ENCODE data around the gene CARS1. TPM values are rescaled to one million over a fixed set of nuclear protein-coding genes. Genes with fewer than 3 reads are reported as not detected.

The CARS1 gene
- total RNA-seq (ENCODE audit: low replicate concordance), result 17.2 and 22.3 TPM in 2 replicates

- peaks cover 40% of the 10 kb centered on the region for H3K79me2 ChIP-seq (ENCODE audit: low read depth)
- peak within 1 kb of the TSS; percentile 93 for H3K4me3 Mint-ChIP-seq
- peak within 1 kb of the TSS; percentile 88 for H3K4me2 ChIP-seq
- no peaks in the 10 kb centered on the region for H3K9me3 Mint-ChIP-seq
- peak within 1 kb of the TSS; percentile 74 for H3K4me3 ChIP-seq
- peak within 1 kb of the TSS; percentile 65 for H3K9ac ChIP-seq
- peaks cover 3% of the 10 kb centered on the region for H4K20me1 ChIP-seq (ENCODE audit: low read depth)
- no peaks in the 10 kb centered on the region for H3K27me3 ChIP-seq
- H3K36me3 ChIP-seq, result no peaks in the 10 kb centered on the region
- H3K27ac Mint-ChIP-seq, result no peak within 1 kb of the TSS
- H3K36me3 Mint-ChIP-seq, result no peaks in the 10 kb centered on the region
- peaks cover 2% of the 10 kb centered on the region for H3K27me3 Mint-ChIP-seq (ENCODE audit: insufficient read depth, low read depth)
- peak within 1 kb of the TSS; percentile 83 for H2AFZ ChIP-seq (replicated peaks)
- DNase-seq (ENCODE audit: low spot score), result peak; percentile 98
- H3K27ac ChIP-seq, result no peak within 1 kb of the TSS
- H3K9me3 ChIP-seq (ENCODE audit: low read depth), result no peaks in the 10 kb centered on the region
- H3F3A ChIP-seq (ENCODE audit: low read depth), result no peaks in the 10 kb centered on the region
- TF ChIP-seq CTCF (IDR thresholded peaks at IDR 0.05) (peak; percentile 4), EZH2 (IDR thresholded peaks at IDR 0.05) (no peak)
- H3K4me1 Mint-ChIP-seq, result peaks cover 20% of the 10 kb centered on the region
- no peaks in the 10 kb centered on the region for H3K4me1 ChIP-seq
These were observed at the start of gene CARS1 for GRCh38 chr11:3057069-3057963. CARS1 (minus strand) TSS chr11:3057423; CDS start chr11:3057367, 56 bp downstream.

- Histone ChIP-seq H3K79me2 (ENCODE audit: low read depth) (no peaks in the 10 kb centered on the region), H3K36me3 (no peaks in the 10 kb centered on the region), H3K27ac (no peak overlapping the region), H3K4me3 (no peak overlapping the region), H3K9ac (no peak overlapping the region), H2AFZ (replicated peaks) (no peak overlapping the region), H3F3A (ENCODE audit: low read depth) (no peaks in the 10 kb centered on the region), H3K9me3 (ENCODE audit: low read depth) (no peaks in the 10 kb centered on the region), H3K4me2 (no peak overlapping the region), H4K20me1 (ENCODE audit: low read depth) (no peaks in the 10 kb centered on the region), H3K27me3 (no peaks in the 10 kb centered on the region), H3K4me1 (no peaks in the 10 kb centered on the region)
- TF ChIP-seq CTCF (IDR thresholded peaks at IDR 0.05) (no peak), EZH2 (IDR thresholded peaks at IDR 0.05) (no peak), EZH2phosphoT487 (IDR thresholded peaks at IDR 0.05) (no peak)
- Mint-ChIP-seq H3K36me3 (peaks cover 10% of the 10 kb centered on the region), H3K4me1 (peaks cover 3% of the 10 kb centered on the region), H3K9me3 (no peaks in the 10 kb centered on the region), H3K4me3 (no peak overlapping the region), H3K27me3 (ENCODE audit: insufficient read depth, low read depth) (no peaks in the 10 kb centered on the region), H3K27ac (no peak overlapping the region)
- no peak for DNase-seq (ENCODE audit: low spot score)
These were observed 48.8 kb upstream of the CARS1 start for GRCh38 chr11:3105791-3106735.

GRCh38 chr11:3104961-3105790, 48.0 kb upstream of the CARS1 start:
- no peak for TF ChIP-seq EZH2phosphoT487 (IDR thresholded peaks at IDR 0.05)
- TF ChIP-seq CTCF (IDR thresholded peaks at IDR 0.05), result no peak
- TF ChIP-seq EZH2 (IDR thresholded peaks at IDR 0.05), result no peak
- no peaks in the 10 kb centered on the region for H3K9me3 ChIP-seq (ENCODE audit: low read depth)
- no peak overlapping the region for H3K4me3 Mint-ChIP-seq
- no peak overlapping the region for H3K27ac Mint-ChIP-seq
- no peaks in the 10 kb centered on the region for H3K36me3 ChIP-seq
- no peaks in the 10 kb centered on the region for H3K9me3 Mint-ChIP-seq
- no peaks in the 10 kb centered on the region for H3K79me2 ChIP-seq (ENCODE audit: low read depth)
- H3K9ac ChIP-seq, result no peak overlapping the region
- peaks cover under 1% of the 10 kb centered on the region for H3K27me3 Mint-ChIP-seq (ENCODE audit: insufficient read depth, low read depth)
- no peaks in the 10 kb centered on the region for H3K27me3 ChIP-seq
- H3K4me1 Mint-ChIP-seq, result peaks cover 3% of the 10 kb centered on the region
- H3K4me3 ChIP-seq, result no peak overlapping the region
- H3K4me1 ChIP-seq, result no peaks in the 10 kb centered on the region
- no peak overlapping the region for H2AFZ ChIP-seq (replicated peaks)
- DNase-seq (ENCODE audit: low spot score), result no peak
- no peaks in the 10 kb centered on the region for H4K20me1 ChIP-seq (ENCODE audit: low read depth)
- H3F3A ChIP-seq (ENCODE audit: low read depth), result no peaks in the 10 kb centered on the region
- H3K27ac ChIP-seq, result no peak overlapping the region
- peaks cover 3% of the 10 kb centered on the region for H3K36me3 Mint-ChIP-seq
- no peak overlapping the region for H3K4me2 ChIP-seq

Data from neural progenitor cell (in vitro differentiated cells).